ENCODE results near the gene SERINC5.

Gene SERINC5

DNA sequence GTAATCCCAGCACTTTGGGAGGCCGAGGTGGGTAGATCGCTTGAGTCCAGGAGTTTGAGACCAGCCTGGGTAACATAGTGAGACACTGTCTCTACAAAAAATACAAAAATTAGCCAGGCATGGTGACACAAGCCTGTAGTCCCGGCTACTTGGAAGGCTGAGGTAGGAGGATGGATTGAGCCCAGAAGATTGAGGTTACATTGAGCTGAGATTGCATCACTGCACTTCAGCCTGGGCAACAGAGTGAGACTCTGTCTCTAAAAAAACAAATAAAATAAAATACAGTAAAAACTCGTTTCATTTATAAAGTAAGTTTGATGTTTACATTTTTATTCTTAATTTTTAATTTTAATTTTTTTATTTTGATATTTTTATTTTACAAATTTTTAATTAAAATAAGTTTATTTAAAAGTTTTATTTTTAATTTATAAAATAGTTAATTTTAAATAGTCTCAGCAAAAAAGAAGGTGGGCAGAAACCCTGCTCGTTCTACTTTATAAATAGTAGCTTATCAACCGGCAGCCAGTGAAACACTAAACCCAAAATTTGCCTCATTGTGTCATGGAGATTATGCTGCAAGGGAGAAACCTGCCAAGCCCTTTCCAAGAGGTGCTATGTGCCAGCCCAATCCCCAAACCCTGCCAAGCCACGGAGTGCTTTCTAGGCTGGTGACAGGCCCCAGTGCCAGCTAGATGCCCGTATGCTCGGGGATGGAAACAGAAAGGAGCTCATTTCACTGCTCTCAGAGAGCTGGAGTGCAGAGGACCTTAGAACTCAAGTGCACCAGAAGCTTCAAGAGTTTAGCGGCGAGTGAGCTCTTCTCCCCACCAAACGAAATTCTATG lies 38.9 kb downstream of the SERINC5 start:
- no CpG with 5 or more reads among the region's 12 CpGs for WGBS (ENCODE audit: extremely low coverage, insufficient coverage, low lambda C conversion rate)
- no peaks in the 10 kb centered on the region for H3K36me3 ChIP-seq (ENCODE audit: control insufficient read depth, insufficient read depth, low read length)
- H3K9ac ChIP-seq (ENCODE audit: low read length) = no peak overlapping the region
- H2BK15ac ChIP-seq (replicated peaks; ENCODE audit: low read depth) = no peak overlapping the region
- peaks cover 35% of the 10 kb centered on the region for H3K79me2 ChIP-seq (ENCODE audit: control insufficient read depth, insufficient read depth, low read length)
- no peaks in the 10 kb centered on the region for H3K27me3 ChIP-seq (ENCODE audit: insufficient read depth, low read length, poor library complexity)
- no peaks in the 10 kb centered on the region for H3K4me1 ChIP-seq (ENCODE audit: control insufficient read depth, low read depth, low read length)
- H3K23ac ChIP-seq (ENCODE audit: low read length) = no peak overlapping the region
- H3K79me1 ChIP-seq (ENCODE audit: low read length) = peaks cover 12% of the 10 kb centered on the region
- no peak overlapping the region for H2BK120ac ChIP-seq (ENCODE audit: low read depth, low read length)
- no peak overlapping the region for H3K18ac ChIP-seq (ENCODE audit: low read length)
- no peak overlapping the region for H3K4me2 ChIP-seq (ENCODE audit: low read length)
- H4K8ac ChIP-seq (ENCODE audit: low read depth, low read length) = no peak overlapping the region
- H3K4me3 ChIP-seq (ENCODE audit: low read length) = no peak overlapping the region
- no peak overlapping the region for H3K56ac ChIP-seq (ENCODE audit: low read length)
- no peak for DNase-seq
- H3K27ac ChIP-seq (ENCODE audit: low read depth, low read length) = no peak overlapping the region
- no peak overlapping the region for H2BK5ac ChIP-seq (ENCODE audit: low read length)
- H3K4ac ChIP-seq (ENCODE audit: low read depth, low read length) = no peak overlapping the region
- no peak overlapping the region for H2AK5ac ChIP-seq (ENCODE audit: low read length)
- H4K5ac ChIP-seq (ENCODE audit: low read length) = no peak overlapping the region

DNA sequence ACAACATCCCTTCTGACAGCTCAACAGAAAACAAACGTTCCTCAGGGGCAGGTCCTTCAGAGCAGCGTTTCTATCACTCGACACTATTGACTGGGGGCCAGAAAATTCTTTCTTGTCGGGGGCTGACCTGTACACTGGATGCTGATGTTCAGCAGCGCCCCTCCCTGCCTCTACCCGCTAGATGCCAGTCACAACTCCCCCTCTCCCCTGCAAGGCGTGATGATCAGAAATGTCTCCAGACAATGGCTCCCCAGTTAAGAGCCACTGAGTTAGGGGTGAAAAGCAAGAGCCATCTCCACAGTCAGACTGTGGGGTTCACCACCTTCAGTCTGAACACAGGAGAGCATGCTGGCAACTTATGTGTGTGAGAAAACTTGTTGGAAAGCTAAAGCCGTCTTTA lies 39.8 kb downstream of the SERINC5 start:
- Histone ChIP-seq H3K23ac (ENCODE audit: low read length) (no peak overlapping the region), H2BK120ac (ENCODE audit: low read depth, low read length) (no peak overlapping the region), H2BK15ac (replicated peaks; ENCODE audit: low read depth) (no peak overlapping the region), H3K56ac (ENCODE audit: low read length) (no peak overlapping the region), H3K4me2 (ENCODE audit: low read length) (no peak overlapping the region), H3K4ac (ENCODE audit: low read depth, low read length) (no peak overlapping the region), H3K36me3 (ENCODE audit: control insufficient read depth, insufficient read depth, low read length) (no peaks in the 10 kb centered on the region), H2BK5ac (ENCODE audit: low read length) (no peak overlapping the region), H3K4me1 (ENCODE audit: control insufficient read depth, low read depth, low read length) (no peaks in the 10 kb centered on the region), H4K5ac (ENCODE audit: low read length) (no peak overlapping the region), H3K4me3 (ENCODE audit: low read length) (no peak overlapping the region), H4K8ac (ENCODE audit: low read depth, low read length) (no peak overlapping the region), H3K18ac (ENCODE audit: low read length) (no peak overlapping the region), H3K79me2 (ENCODE audit: control insufficient read depth, insufficient read depth, low read length) (peaks cover 40% of the 10 kb centered on the region), H3K27ac (ENCODE audit: low read depth, low read length) (no peak overlapping the region), H3K9ac (ENCODE audit: low read length) (no peak overlapping the region), H3K27me3 (ENCODE audit: insufficient read depth, low read length, poor library complexity) (no peaks in the 10 kb centered on the region), H3K79me1 (ENCODE audit: low read length) (peaks cover 15% of the 10 kb centered on the region), H2AK5ac (ENCODE audit: low read length) (no peak overlapping the region)
- DNase-seq = no peak
- no CpG with 5 or more reads among the region's 8 CpGs for WGBS (ENCODE audit: extremely low coverage, insufficient coverage, low lambda C conversion rate)

- no peak for DNase-seq
- H3K18ac ChIP-seq (ENCODE audit: low read length) = no peak overlapping the region
- H3K4ac ChIP-seq (ENCODE audit: low read depth, low read length) = no peak overlapping the region
- no peak overlapping the region for H2BK15ac ChIP-seq (replicated peaks; ENCODE audit: low read depth)
- no peak overlapping the region for H2BK120ac ChIP-seq (ENCODE audit: low read depth, low read length)
- no peak overlapping the region for H3K56ac ChIP-seq (ENCODE audit: low read length)
- H3K27me3 ChIP-seq (ENCODE audit: insufficient read depth, low read length, poor library complexity) = no peaks in the 10 kb centered on the region
- H3K79me2 ChIP-seq (ENCODE audit: control insufficient read depth, insufficient read depth, low read length) = peaks cover 44% of the 10 kb centered on the region
- H3K4me1 ChIP-seq (ENCODE audit: control insufficient read depth, low read depth, low read length) = no peaks in the 10 kb centered on the region
- no peaks in the 10 kb centered on the region for H3K36me3 ChIP-seq (ENCODE audit: control insufficient read depth, insufficient read depth, low read length)
- H2BK5ac ChIP-seq (ENCODE audit: low read length) = no peak overlapping the region
- no peak overlapping the region for H3K27ac ChIP-seq (ENCODE audit: low read depth, low read length)
- no peak overlapping the region for H3K4me3 ChIP-seq (ENCODE audit: low read length)
- no CpG with 5 or more reads among the region's 4 CpGs for WGBS (ENCODE audit: extremely low coverage, insufficient coverage, low lambda C conversion rate)
- H3K9ac ChIP-seq (ENCODE audit: low read length) = no peak overlapping the region
- H3K79me1 ChIP-seq (ENCODE audit: low read length) = peaks cover 18% of the 10 kb centered on the region
- H4K8ac ChIP-seq (ENCODE audit: low read depth, low read length) = no peak overlapping the region
- no peak overlapping the region for H3K4me2 ChIP-seq (ENCODE audit: low read length)
- no peak overlapping the region for H2AK5ac ChIP-seq (ENCODE audit: low read length)
- H3K23ac ChIP-seq (ENCODE audit: low read length) = no peak overlapping the region
- no peak overlapping the region for H4K5ac ChIP-seq (ENCODE audit: low read length)
Observed at GRCh38 chr5:80215523-80215922, 40.3 kb downstream of the SERINC5 start.

DNA sequence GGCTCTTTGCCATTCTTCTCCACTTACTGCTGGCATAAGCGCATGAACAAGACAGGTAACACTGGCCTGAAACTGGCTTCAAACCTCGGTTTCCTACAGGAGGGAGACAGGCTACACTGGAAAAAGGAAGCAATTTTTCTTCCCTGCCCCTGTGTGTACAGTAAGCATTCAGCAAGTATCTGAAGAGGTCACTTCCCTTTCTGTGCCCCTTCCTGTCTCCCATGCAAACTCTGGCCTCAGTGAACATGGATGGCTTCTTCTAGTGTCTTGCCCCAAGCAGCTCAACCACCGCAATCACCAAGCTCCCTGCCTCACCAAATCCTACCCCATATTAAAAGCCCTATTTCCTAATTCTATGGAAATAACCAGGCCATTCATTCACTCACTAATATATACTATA lies 42.4 kb downstream of the SERINC5 start:
- H3K4me1 ChIP-seq (ENCODE audit: control insufficient read depth, low read depth, low read length) = peaks cover 2% of the 10 kb centered on the region
- no peak overlapping the region for H2AK5ac ChIP-seq (ENCODE audit: low read length)
- H2BK120ac ChIP-seq (ENCODE audit: low read depth, low read length) = no peak overlapping the region
- no peak overlapping the region for H3K4me2 ChIP-seq (ENCODE audit: low read length)
- no peak overlapping the region for H4K8ac ChIP-seq (ENCODE audit: low read depth, low read length)
- WGBS (ENCODE audit: extremely low coverage, insufficient coverage, low lambda C conversion rate) = no CpG with 5 or more reads among the region's 3 CpGs
- no peak overlapping the region for H3K18ac ChIP-seq (ENCODE audit: low read length)
- DNase-seq = no peak
- H3K79me1 ChIP-seq (ENCODE audit: low read length) = peaks cover 17% of the 10 kb centered on the region
- no peak overlapping the region for H2BK15ac ChIP-seq (replicated peaks; ENCODE audit: low read depth)
- no peak overlapping the region for H3K4ac ChIP-seq (ENCODE audit: low read depth, low read length)
- no peak overlapping the region for H3K9ac ChIP-seq (ENCODE audit: low read length)
- H3K27ac ChIP-seq (ENCODE audit: low read depth, low read length) = no peak overlapping the region
- H4K5ac ChIP-seq (ENCODE audit: low read length) = no peak overlapping the region
- no peak overlapping the region for H2BK5ac ChIP-seq (ENCODE audit: low read length)
- no peak overlapping the region for H3K56ac ChIP-seq (ENCODE audit: low read length)
- H3K36me3 ChIP-seq (ENCODE audit: control insufficient read depth, insufficient read depth, low read length) = no peaks in the 10 kb centered on the region
- H3K79me2 ChIP-seq (ENCODE audit: control insufficient read depth, insufficient read depth, low read length) = peaks cover 46% of the 10 kb centered on the region
- H3K27me3 ChIP-seq (ENCODE audit: insufficient read depth, low read length, poor library complexity) = no peaks in the 10 kb centered on the region
- no peak overlapping the region for H3K4me3 ChIP-seq (ENCODE audit: low read length)
- no peak overlapping the region for H3K23ac ChIP-seq (ENCODE audit: low read length)

- H3K4me2 ChIP-seq (ENCODE audit: low read length) = no peak overlapping the region
- no peak overlapping the region for H3K9ac ChIP-seq (ENCODE audit: low read length)
- H3K4ac ChIP-seq (ENCODE audit: low read depth, low read length) = no peak overlapping the region
- no peaks in the 10 kb centered on the region for H3K36me3 ChIP-seq (ENCODE audit: control insufficient read depth, insufficient read depth, low read length)
- H3K18ac ChIP-seq (ENCODE audit: low read length) = no peak overlapping the region
- H3K4me1 ChIP-seq (ENCODE audit: control insufficient read depth, low read depth, low read length) = peaks cover 4% of the 10 kb centered on the region
- no peaks in the 10 kb centered on the region for H3K27me3 ChIP-seq (ENCODE audit: insufficient read depth, low read length, poor library complexity)
- H4K8ac ChIP-seq (ENCODE audit: low read depth, low read length) = no peak overlapping the region
- no peak overlapping the region for H3K23ac ChIP-seq (ENCODE audit: low read length)
- peaks cover 14% of the 10 kb centered on the region for H3K79me1 ChIP-seq (ENCODE audit: low read length)
- H2BK15ac ChIP-seq (replicated peaks; ENCODE audit: low read depth) = no peak overlapping the region
- no peak overlapping the region for H4K5ac ChIP-seq (ENCODE audit: low read length)
- H2AK5ac ChIP-seq (ENCODE audit: low read length) = no peak overlapping the region
- no CpG with 5 or more reads among the region's 2 CpGs for WGBS (ENCODE audit: extremely low coverage, insufficient coverage, low lambda C conversion rate)
- no peak overlapping the region for H3K56ac ChIP-seq (ENCODE audit: low read length)
- H2BK120ac ChIP-seq (ENCODE audit: low read depth, low read length) = no peak overlapping the region
- H2BK5ac ChIP-seq (ENCODE audit: low read length) = no peak overlapping the region
- no peak overlapping the region for H3K4me3 ChIP-seq (ENCODE audit: low read length)
- no peak overlapping the region for H3K27ac ChIP-seq (ENCODE audit: low read depth, low read length)
- peaks cover 42% of the 10 kb centered on the region for H3K79me2 ChIP-seq (ENCODE audit: control insufficient read depth, insufficient read depth, low read length)
- DNase-seq = no peak
Observed at GRCh38 chr5:80212171-80212667, 43.6 kb downstream of the SERINC5 start.
